NCI-H1694 (cell line): ENCODE results near the gene SDK2.
A peak's percentile ranks its signal among the peaks of the same experiment; 100 is the strongest.

ENCODE experiments used
- DNase-seq: peaks from one replicate; lab custom pipeline; 2025; lab: John Stamatoyannopoulos, UW

The SDK2 gene

GRCh38 chr17:73609060-73609459 lies 35.2 kb downstream of the SDK2 start:
- no peak for DNase-seq

GRCh38 chr17:73605444-73605843 lies 38.8 kb downstream of the SDK2 start:
- no peak for DNase-seq

- DNase-seq, result no peak
These were observed 39.8 kb downstream of the SDK2 start for GRCh38 chr17:73604476-73604875.

- DNase-seq, result no peak
These were observed 40.3 kb downstream of the SDK2 start for GRCh38 chr17:73603971-73604370.

GRCh38 chr17:73600103-73600871 lies 44.0 kb downstream of the SDK2 start:
- DNase-seq, result no peak

- no peak for DNase-seq
These were observed 44.6 kb downstream of the SDK2 start for GRCh38 chr17:73599599-73599998.

GRCh38 chr17:73598212-73598611 lies 46.0 kb downstream of the SDK2 start:
- no peak for DNase-seq

GRCh38 chr17:73595931-73596330 lies 48.3 kb downstream of the SDK2 start:
- no peak for DNase-seq

- DNase-seq, result no peak
These were observed 48.8 kb downstream of the SDK2 start for GRCh38 chr17:73595479-73595878.

- DNase-seq, result no peak
These were observed 49.2 kb downstream of the SDK2 start for GRCh38 chr17:73595068-73595467.

- DNase-seq, result no peak
These were observed 49.6 kb downstream of the SDK2 start for GRCh38 chr17:73594598-73594997.

GRCh38 chr17:73594025-73594424 lies 50.2 kb downstream of the SDK2 start:
- DNase-seq, result no peak

- no peak for DNase-seq
These were observed 50.8 kb downstream of the SDK2 start for GRCh38 chr17:73593249-73593965.

- no peak for DNase-seq
These were observed 51.7 kb downstream of the SDK2 start for GRCh38 chr17:73592501-73592961.

- no peak for DNase-seq
These were observed 52.2 kb downstream of the SDK2 start for GRCh38 chr17:73592079-73592415.

- no peak for DNase-seq
These were observed 52.8 kb downstream of the SDK2 start for GRCh38 chr17:73591296-73592078.

- DNase-seq, result no peak
These were observed 54.8 kb downstream of the SDK2 start for GRCh38 chr17:73589363-73589980.

GRCh38 chr17:73588891-73589290 lies 55.4 kb downstream of the SDK2 start:
- DNase-seq, result peak; percentile 45

GRCh38 chr17:73588301-73588846 lies 55.9 kb downstream of the SDK2 start:
- DNase-seq, result no peak

GRCh38 chr17:73586921-73587602 lies 57.2 kb downstream of the SDK2 start:
- no peak for DNase-seq

GRCh38 chr17:73586275-73586832 lies 57.9 kb downstream of the SDK2 start:
- DNase-seq, result no peak
